ENCODE results near the gene RRP9. TPM values are rescaled to one million over a fixed set of nuclear protein-coding genes. Genes with fewer than 3 reads are reported as not detected.

RRP9 gene
- total RNA-seq, 1 donor from 2014 or later, result 32.4 TPM

GRCh38 chr3:51940648-51941462 is 849 bp downstream of the RRP9 start:
- peak overlapping the region; percentile 90 for H3K4me3 Mint-ChIP-seq
- H3K9me3 Mint-ChIP-seq, result no peaks in the 10 kb centered on the region
- peak; percentile 7 for DNase-seq
- TF ChIP-seq, protein P1, sequence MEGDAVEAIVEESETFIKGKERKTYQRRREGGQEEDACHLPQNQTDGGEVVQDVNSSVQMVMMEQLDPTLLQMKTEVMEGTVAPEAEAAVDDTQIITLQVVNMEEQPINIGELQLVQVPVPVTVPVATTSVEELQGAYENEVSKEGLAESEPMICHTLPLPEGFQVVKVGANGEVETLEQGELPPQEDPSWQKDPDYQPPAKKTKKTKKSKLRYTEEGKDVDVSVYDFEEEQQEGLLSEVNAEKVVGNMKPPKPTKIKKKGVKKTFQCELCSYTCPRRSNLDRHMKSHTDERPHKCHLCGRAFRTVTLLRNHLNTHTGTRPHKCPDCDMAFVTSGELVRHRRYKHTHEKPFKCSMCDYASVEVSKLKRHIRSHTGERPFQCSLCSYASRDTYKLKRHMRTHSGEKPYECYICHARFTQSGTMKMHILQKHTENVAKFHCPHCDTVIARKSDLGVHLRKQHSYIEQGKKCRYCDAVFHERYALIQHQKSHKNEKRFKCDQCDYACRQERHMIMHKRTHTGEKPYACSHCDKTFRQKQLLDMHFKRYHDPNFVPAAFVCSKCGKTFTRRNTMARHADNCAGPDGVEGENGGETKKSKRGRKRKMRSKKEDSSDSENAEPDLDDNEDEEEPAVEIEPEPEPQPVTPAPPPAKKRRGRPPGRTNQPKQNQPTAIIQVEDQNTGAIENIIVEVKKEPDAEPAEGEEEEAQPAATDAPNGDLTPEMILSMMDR (IDR thresholded peaks at IDR 0.05), result no peak
- H3K27me3 Mint-ChIP-seq, result no peaks in the 10 kb centered on the region
- H3K36me3 Mint-ChIP-seq (ENCODE audit: low read depth), result peaks cover 38% of the 10 kb centered on the region
- H3K4me1 Mint-ChIP-seq, result peaks cover 38% of the 10 kb centered on the region
- intact Hi-C loops (cut with micrococcal nuclease), result loop anchor here (5.0 kb wide), 1 partner anchor 766 kb away; the partner anchor contains the start of genes GLT8D1 and SPCS1
- H3K27ac Mint-ChIP-seq, result peak overlapping the region; percentile 38
- POLR2A ChIA-PET, result interaction anchor here (0.6 to 2.6 kb wide), 9 partner anchors 8 to 556 kb away, joined by 3 to 35 read pairs (median 4); partner anchors contain the start of genes ABHD14A, ABHD14B, MANF and PCBP4
- ATAC-seq (ENCODE audit: low read depth), result no peak
- CTCF ChIA-PET, result interaction anchor here (0.7 to 2.2 kb wide), 6 partner anchors 32 to 179 kb away, joined by 3 to 27 read pairs (median 4); partner anchors contain the start of genes ABHD14B, ACY1 and DUSP7

DNA sequence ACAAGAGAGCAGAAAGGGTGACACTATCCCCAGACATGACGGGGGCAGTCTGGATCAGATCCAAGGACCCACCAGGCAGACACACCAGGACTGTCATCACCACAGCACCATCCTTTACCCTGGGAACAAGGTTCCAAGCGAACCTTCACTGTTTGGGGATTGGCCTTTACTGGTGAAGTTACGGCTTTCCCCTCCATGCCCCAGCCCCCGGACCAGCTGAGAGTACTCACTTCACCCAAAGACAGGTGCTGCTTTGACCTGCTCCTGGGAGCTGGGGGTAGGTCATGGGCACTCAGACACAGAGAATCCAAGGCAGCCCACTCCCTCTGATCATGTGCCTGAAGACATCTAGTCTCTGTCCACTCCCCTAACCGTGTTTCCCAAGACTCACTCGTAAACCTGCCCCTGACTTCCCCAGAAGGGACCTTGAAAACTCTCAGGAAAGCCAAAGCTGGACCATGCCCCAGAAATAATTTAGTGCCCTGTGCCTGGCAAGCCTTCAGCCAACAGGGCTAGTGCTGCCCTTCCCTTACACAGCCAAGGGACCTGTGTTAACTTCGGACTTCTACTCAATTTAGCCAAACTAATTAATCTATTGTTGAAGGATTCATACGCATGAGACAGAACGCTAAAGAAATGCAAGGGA is 2.8 kb downstream of the RRP9 start:
- H3K4me3 Mint-ChIP-seq, result peak overlapping the region; percentile 2
- TF ChIP-seq, protein P1 (IDR thresholded peaks at IDR 0.05), result no peak
- no peak for ATAC-seq (ENCODE audit: low read depth)
- H3K36me3 Mint-ChIP-seq (ENCODE audit: low read depth), result peaks cover 58% of the 10 kb centered on the region
- CTCF ChIA-PET, result no interaction called here
- no peak overlapping the region for H3K27ac Mint-ChIP-seq
- POLR2A ChIA-PET, result no interaction called here
- intact Hi-C loops (cut with micrococcal nuclease), result no loop called here
- no peaks in the 10 kb centered on the region for H3K9me3 Mint-ChIP-seq
- peaks cover 38% of the 10 kb centered on the region for H3K4me1 Mint-ChIP-seq
- H3K27me3 Mint-ChIP-seq, result no peaks in the 10 kb centered on the region
- DNase-seq, result peak; percentile 8

DNA sequence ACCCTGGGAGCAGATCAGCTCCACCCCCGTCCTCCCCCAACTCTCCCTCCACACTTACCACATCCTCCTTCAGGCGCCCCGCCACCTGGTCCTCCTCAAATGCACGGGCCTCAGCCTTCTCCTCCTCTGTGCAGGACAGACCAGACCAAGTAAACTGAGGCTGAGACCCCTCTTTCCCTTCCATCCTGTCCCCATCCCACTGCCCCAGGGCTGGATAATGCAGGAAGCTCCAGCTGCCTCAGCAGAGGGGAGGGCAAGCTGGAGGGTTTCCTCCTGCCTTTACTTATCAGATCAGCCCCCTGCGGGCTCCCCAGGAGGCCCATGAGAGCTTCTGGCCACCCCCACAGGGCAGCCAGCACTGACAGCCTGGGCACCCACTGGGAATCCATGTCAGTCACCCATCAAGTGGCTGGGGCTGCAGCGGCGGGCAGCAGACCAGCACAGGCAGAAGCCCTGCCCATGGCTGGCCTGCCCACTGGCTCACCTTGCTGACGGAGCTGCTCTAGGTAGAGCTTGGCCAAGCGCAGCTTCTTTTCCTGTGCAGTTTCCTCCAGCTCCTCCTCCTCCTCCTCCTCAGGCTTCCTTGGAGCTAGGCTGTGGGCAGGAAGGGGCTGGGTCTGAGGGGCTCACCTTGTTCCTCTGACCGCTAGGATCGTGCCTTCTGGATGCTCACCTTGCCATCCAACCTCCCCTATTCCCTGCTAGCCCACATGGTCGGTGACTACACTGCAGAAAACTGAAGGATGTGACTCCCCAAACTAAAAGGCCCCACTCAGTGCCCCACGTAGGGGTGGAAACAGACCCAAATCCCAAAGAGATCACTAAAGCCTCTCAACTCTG is 3.9 kb downstream of the RRP9 start:
- intact Hi-C loops (cut with micrococcal nuclease), result no loop called here
- ChIA-PET POLR2A (no interaction called here), CTCF (no interaction called here)
- Mint-ChIP-seq H3K27ac (no peak overlapping the region), H3K4me3 (no peak overlapping the region), H3K36me3 (ENCODE audit: low read depth) (peaks cover 68% of the 10 kb centered on the region), H3K9me3 (no peaks in the 10 kb centered on the region), H3K27me3 (no peaks in the 10 kb centered on the region), H3K4me1 (peaks cover 34% of the 10 kb centered on the region)
- DNase-seq, result peak; percentile 12
- no peak for ATAC-seq (ENCODE audit: low read depth)
- TF ChIP-seq, protein P1 (IDR thresholded peaks at IDR 0.05), result no peak

GRCh38 chr3:51937014-51937413 is 4.7 kb downstream of the RRP9 start:
- ATAC-seq (ENCODE audit: low read depth) (no peak), DNase-seq (no peak)
- ChIA-PET CTCF (interaction anchor here (1.3 kb wide), 1 partner anchor 208 kb away, joined by 3 read pairs; no protein-coding TSS in a partner anchor), POLR2A (interaction anchor here (0.5 kb wide), 1 partner anchor 437 kb away, joined by 11 read pairs; the partner anchor contains the start of gene DCAF1)
- Mint-ChIP-seq H3K9me3 (no peaks in the 10 kb centered on the region), H3K4me3 (no peak overlapping the region), H3K27ac (no peak overlapping the region), H3K27me3 (no peaks in the 10 kb centered on the region), H3K36me3 (ENCODE audit: low read depth) (peaks cover 75% of the 10 kb centered on the region), H3K4me1 (peaks cover 27% of the 10 kb centered on the region)
- TF ChIP-seq, protein P1 (IDR thresholded peaks at IDR 0.05), result no peak
- intact Hi-C loops (cut with micrococcal nuclease), result no loop called here
